MM.1S (cell line): ENCODE data around the gene DOLK.

ENCODE experiments used
- DNase-seq: peaks from one replicate; pipeline ENCODE4 v3.0.0-alpha.2; 2015
- H2AFZ ChIP-seq: fragments of 300-600 bp; sonication (generic); 2 replicates; pipeline ENCODE4 v1.6.0; 2016; ENCODE audit warnings: antibody characterized with exemption, low read length
- H3F3A ChIP-seq: fragments of 300-600 bp; sonication (generic); 2 replicates; pipeline ENCODE4 v1.6.1; 2016; ENCODE audit warnings: mild to moderate bottlenecking, antibody characterized with exemption, low read length, moderate library complexity, mixed read lengths; ENCODE audit not compliant: insufficient read depth
- H3K27ac ChIP-seq: fragments of 300-600 bp; sonication (generic); 2 replicates; pipeline ENCODE4 v1.5.1; 2016; ENCODE audit warnings: mild to moderate bottlenecking, low read length
- H3K27me3 ChIP-seq: fragments of 300-600 bp; sonication (generic); replicated peaks from 2 replicates; pipeline ENCODE4 v1.6.0; 2016; ENCODE audit warnings: low read length; ENCODE audit not compliant: insufficient read depth
- H3K36me3 ChIP-seq: fragments of 300-600 bp; sonication (generic); replicated peaks from 2 replicates; pipeline ENCODE4 v1.6.1; 2016; ENCODE audit warnings: mild to moderate bottlenecking, low read length, mixed read lengths; ENCODE audit not compliant: insufficient read depth
- H3K4me1 ChIP-seq: fragments of 300-600 bp; sonication (generic); 2 replicates; pipeline ENCODE4 v1.6.1; 2016; ENCODE audit warnings: low read length, mixed read lengths
- H3K4me2 ChIP-seq: fragments of 300-600 bp; sonication (generic); 2 replicates; pipeline ENCODE4 v1.6.0; 2016; ENCODE audit warnings: low read depth, low read length
- H3K4me3 ChIP-seq: fragments of 300-600 bp; sonication (generic); 2 replicates; pipeline ENCODE4 v1.5.1; 2016; ENCODE audit warnings: low read length, mixed read lengths
- H3K79me2 ChIP-seq: fragments of 300-600 bp; sonication (generic); 2 replicates; pipeline ENCODE4 v1.6.1; 2016; ENCODE audit warnings: mixed run types, low read length, mixed read lengths
- H3K9ac ChIP-seq: fragments of 300-600 bp; sonication (generic); 2 replicates; pipeline ENCODE4 v1.6.1; 2016; ENCODE audit warnings: low read length, mixed read lengths
- H3K9me2 ChIP-seq: fragments of 300-600 bp; sonication (generic); replicated peaks from 2 replicates; pipeline ENCODE4 v1.6.1; 2016; ENCODE audit warnings: mild to moderate bottlenecking, low read length, mixed read lengths; ENCODE audit not compliant: insufficient read depth
- H3K9me3 ChIP-seq: fragments of 300-600 bp; sonication (generic); replicated peaks from 2 replicates; pipeline ENCODE4 v1.6.1; 2016; ENCODE audit warnings: mild to moderate bottlenecking, low read length, mixed read lengths; ENCODE audit not compliant: insufficient read depth
- H4K20me1 ChIP-seq: fragments of 300-600 bp; sonication (generic); 2 replicates; pipeline ENCODE4 v1.6.1; 2016; ENCODE audit warnings: mild to moderate bottlenecking, low read length, moderate library complexity, mixed read lengths; ENCODE audit not compliant: insufficient read depth
- EZH2 ChIP-seq: fragments of 300-600 bp; sonication (generic); optimal IDR thresholded peaks from 2 replicates; pipeline ENCODE3; 2017; ENCODE audit warnings: low read depth, mild to moderate bottlenecking, antibody characterized with exemption, low read length, mixed read lengths
- EZH2phosphoT487 ChIP-seq: fragments of 300-600 bp; sonication (generic); IDR thresholded peaks from 2 replicates; pipeline ENCODE4 v1.6.1; 2018; ENCODE audit warnings: antibody characterized with exemption, low read length
- TF ChIP-seq, protein P1 (sequence below): fragments of 300-600 bp; sonication (generic); IDR thresholded peaks from 2 replicates; pipeline ENCODE4 v1.5.1; 2016; ENCODE audit warnings: antibody characterized with exemption, low read length, mixed read lengths

The DOLK gene

DNA sequence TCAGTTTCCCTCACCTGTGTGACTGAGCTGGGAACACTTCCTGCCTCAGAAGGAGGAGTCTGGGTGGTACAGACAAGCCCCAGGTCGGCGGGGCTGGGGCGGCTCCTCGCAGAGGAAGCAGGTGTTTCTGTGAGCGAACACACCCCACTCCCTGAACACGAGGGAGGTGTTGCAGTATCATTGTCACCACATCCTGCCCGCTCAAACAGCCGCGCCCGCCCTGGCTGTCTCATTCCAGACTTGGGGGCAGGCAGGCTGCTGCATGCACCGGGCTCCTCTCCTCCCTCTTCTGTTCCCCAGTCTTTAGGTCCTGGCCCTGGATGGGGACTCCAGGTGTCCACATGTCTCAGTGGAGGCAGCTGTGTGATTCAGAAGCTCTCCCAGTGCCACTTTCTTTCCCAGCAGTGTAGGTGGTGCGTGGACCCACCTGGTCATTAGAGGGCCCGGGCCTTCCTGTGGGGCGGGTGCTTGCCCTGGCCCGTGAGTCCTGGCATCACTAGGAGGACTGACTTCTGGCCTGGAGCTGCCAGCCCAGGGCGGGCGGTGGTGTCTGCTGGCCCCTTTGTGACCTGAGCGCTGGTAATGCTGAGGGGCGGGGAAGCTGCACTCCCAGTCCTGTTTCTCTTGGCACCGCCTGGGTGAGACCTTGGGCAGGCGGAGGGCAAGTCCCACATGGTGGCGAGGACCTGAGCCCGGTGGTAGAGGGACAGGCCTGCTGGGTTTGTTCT lies 44.9 kb downstream of the DOLK start:
- Histone ChIP-seq H4K20me1 (no peaks in the 10 kb centered on the region), H3K9me2 (no peaks in the 10 kb centered on the region), H3K36me3 (no peaks in the 10 kb centered on the region), H3K4me1 (peaks cover 35% of the 10 kb centered on the region), H3K9ac (peak overlapping the region; percentile 35; the same call in 1 of the 2 replicates), H3K9me3 (no peaks in the 10 kb centered on the region), H3K27me3 (no peaks in the 10 kb centered on the region), H3K27ac (peak overlapping the region; percentile 64; the same call in 1 of the 2 replicates), H3K4me3 (peak overlapping the region; percentile 23; the same call in 1 of the 2 replicates), H3K79me2 (peaks cover 41% of the 10 kb centered on the region), H2AFZ (peak overlapping the region; percentile 55), H3F3A (peaks cover 5% of the 10 kb centered on the region), H3K4me2 (peak overlapping the region; percentile 80)
- peak; percentile 83 for DNase-seq
- TF ChIP-seq EZH2 (no peak), EZH2phosphoT487 (no peak)
- TF ChIP-seq, protein P1, sequence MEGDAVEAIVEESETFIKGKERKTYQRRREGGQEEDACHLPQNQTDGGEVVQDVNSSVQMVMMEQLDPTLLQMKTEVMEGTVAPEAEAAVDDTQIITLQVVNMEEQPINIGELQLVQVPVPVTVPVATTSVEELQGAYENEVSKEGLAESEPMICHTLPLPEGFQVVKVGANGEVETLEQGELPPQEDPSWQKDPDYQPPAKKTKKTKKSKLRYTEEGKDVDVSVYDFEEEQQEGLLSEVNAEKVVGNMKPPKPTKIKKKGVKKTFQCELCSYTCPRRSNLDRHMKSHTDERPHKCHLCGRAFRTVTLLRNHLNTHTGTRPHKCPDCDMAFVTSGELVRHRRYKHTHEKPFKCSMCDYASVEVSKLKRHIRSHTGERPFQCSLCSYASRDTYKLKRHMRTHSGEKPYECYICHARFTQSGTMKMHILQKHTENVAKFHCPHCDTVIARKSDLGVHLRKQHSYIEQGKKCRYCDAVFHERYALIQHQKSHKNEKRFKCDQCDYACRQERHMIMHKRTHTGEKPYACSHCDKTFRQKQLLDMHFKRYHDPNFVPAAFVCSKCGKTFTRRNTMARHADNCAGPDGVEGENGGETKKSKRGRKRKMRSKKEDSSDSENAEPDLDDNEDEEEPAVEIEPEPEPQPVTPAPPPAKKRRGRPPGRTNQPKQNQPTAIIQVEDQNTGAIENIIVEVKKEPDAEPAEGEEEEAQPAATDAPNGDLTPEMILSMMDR = no peak

DNA sequence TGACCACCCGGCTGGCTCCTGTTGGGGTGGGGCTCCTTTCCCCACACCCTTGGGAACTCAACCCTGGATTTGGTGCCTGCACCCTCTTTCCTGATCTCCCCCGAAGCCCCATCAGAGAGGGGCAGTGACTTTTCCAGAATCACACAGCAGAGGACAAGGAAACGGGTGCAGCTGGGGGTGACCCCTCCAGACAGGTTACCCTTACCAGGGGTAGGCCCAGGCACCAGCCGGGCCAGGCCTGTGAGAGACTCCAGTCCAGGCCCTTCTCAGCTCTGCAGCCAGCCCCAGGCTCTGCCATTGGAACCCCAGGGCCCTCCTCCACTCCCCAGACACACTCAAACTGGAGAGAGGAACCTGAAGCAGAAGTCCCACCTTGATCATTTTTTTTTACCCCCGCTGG lies 45.6 kb downstream of the DOLK start:
- peak overlapping the region; percentile 23; the same call in 1 of the 2 replicates for H3K4me3 ChIP-seq
- no peaks in the 10 kb centered on the region for H4K20me1 ChIP-seq
- H3F3A ChIP-seq = peaks cover 5% of the 10 kb centered on the region
- H3K27me3 ChIP-seq = no peaks in the 10 kb centered on the region
- H3K4me1 ChIP-seq = peaks cover 35% of the 10 kb centered on the region
- no peak for TF ChIP-seq EZH2
- TF ChIP-seq, protein P1 = no peak
- TF ChIP-seq EZH2phosphoT487 = no peak
- peaks cover 44% of the 10 kb centered on the region for H3K79me2 ChIP-seq
- peak overlapping the region; percentile 64; the same call in 1 of the 2 replicates for H3K27ac ChIP-seq
- H3K4me2 ChIP-seq = peak overlapping the region; percentile 80
- H3K9me2 ChIP-seq = no peaks in the 10 kb centered on the region
- no peaks in the 10 kb centered on the region for H3K36me3 ChIP-seq
- H3K9ac ChIP-seq = peak overlapping the region; percentile 26; the same call in 1 of the 2 replicates
- no peak for DNase-seq
- H2AFZ ChIP-seq = peak overlapping the region; percentile 55
- no peaks in the 10 kb centered on the region for H3K9me3 ChIP-seq

GRCh38 chr9:128901379-128901778 lies 46.0 kb downstream of the DOLK start:
- Histone ChIP-seq H3K9me3 (no peaks in the 10 kb centered on the region), H3K27me3 (no peaks in the 10 kb centered on the region), H3K9ac (no peak overlapping the region), H3F3A (peaks cover 5% of the 10 kb centered on the region), H3K4me2 (no peak overlapping the region), H4K20me1 (no peaks in the 10 kb centered on the region), H3K4me3 (no peak overlapping the region), H3K4me1 (peaks cover 35% of the 10 kb centered on the region), H3K36me3 (no peaks in the 10 kb centered on the region), H2AFZ (no peak overlapping the region), H3K9me2 (no peaks in the 10 kb centered on the region), H3K79me2 (peaks cover 43% of the 10 kb centered on the region), H3K27ac (no peak overlapping the region; the same call in 1 of the 2 replicates)
- DNase-seq = no peak
- TF ChIP-seq, protein P1 = no peak
- TF ChIP-seq EZH2 (no peak), EZH2phosphoT487 (no peak)
